Myometrial cell (primary cell): ENCODE results near the gene KRTAP20-3. TPM values are rescaled to one million over a fixed set of nuclear protein-coding genes. Genes with fewer than 3 reads are reported as not detected.

Experiments
- total RNA-seq: library from RNA; depleted of rRNA; stranded (reverse); fragments of >200 nt; gene quantifications from 2 replicates; pipeline ENCODE4 v1.2.3, GENCODE V29; 2015

Gene KRTAP20-3
- not detected in 2 replicates for total RNA-seq

GRCh38 chr21:30642564-30642963 is at the start of gene KRTAP20-3:
TSS of gene KRTAP20-3 (plus strand) at chr21:30642864.

GRCh38 chr21:30598802-30599201 is 43.9 kb upstream of the KRTAP20-3 start, which contains the start of gene KRTAP6-2:
TSS of gene KRTAP6-2 (minus strand) at chr21:30598902. CDS start at chr21:30598874, 28 bp downstream.

GRCh38 chr21:30600787-30601186 is 41.9 kb upstream of the KRTAP20-3 start, which contains the start of gene KRTAP22-1:
TSS of gene KRTAP22-1 (plus strand) at chr21:30601087.

GRCh38 chr21:30613836-30614235 is 28.8 kb upstream of the KRTAP20-3 start, which contains the start of gene KRTAP6-1:
TSS of gene KRTAP6-1 (minus strand) at chr21:30613930. CDS start at chr21:30613904, 26 bp downstream.

GRCh38 chr21:30616125-30616524 is 26.5 kb upstream of the KRTAP20-3 start, which contains the start of gene KRTAP20-1:
TSS of gene KRTAP20-1 (plus strand) at chr21:30616425. CDS start at chr21:30616455, 30 bp downstream.

GRCh38 chr21:30620522-30620921 is 22.1 kb upstream of the KRTAP20-3 start, which contains the start of gene KRTAP20-4:
TSS of gene KRTAP20-4 (plus strand) at chr21:30620627.

GRCh38 chr21:30634906-30635305 is 7.8 kb upstream of the KRTAP20-3 start, which contains the start of gene KRTAP20-2:
TSS of gene KRTAP20-2 (plus strand) at chr21:30635206. CDS start at chr21:30635264, 58 bp downstream.

Other genes with a start within 250 kb of the KRTAP20-3 start
- gene KRTAP13-1, start 246.8 kb upstream of the KRTAP20-3 start, total RNA-seq, result not detected in 2 replicates
- gene KRTAP13-3, start 216.9 kb upstream of the KRTAP20-3 start, total RNA-seq, result not detected in 2 replicates
- not detected in 2 replicates for gene KRTAP13-4, start 212.6 kb upstream of the KRTAP20-3 start, total RNA-seq
- not detected in 2 replicates for gene KRTAP15-1, start 202.6 kb upstream of the KRTAP20-3 start, total RNA-seq
- gene KRTAP19-1, start 162.5 kb upstream of the KRTAP20-3 start, total RNA-seq, result not detected in 2 replicates
- gene KRTAP19-2, start 155.4 kb upstream of the KRTAP20-3 start, total RNA-seq, result not detected in 2 replicates
- gene KRTAP19-3, start 150.9 kb upstream of the KRTAP20-3 start, total RNA-seq, result not detected in 2 replicates
- gene KRTAP19-4, start 145.7 kb upstream of the KRTAP20-3 start, total RNA-seq, result not detected in 2 replicates
- not detected in 2 replicates for gene KRTAP19-5, start 140.7 kb upstream of the KRTAP20-3 start, total RNA-seq
- not detected in 2 replicates for gene KRTAP19-6, start 101.0 kb upstream of the KRTAP20-3 start, total RNA-seq
- gene KRTAP19-7, start 81.5 kb upstream of the KRTAP20-3 start, total RNA-seq, result not detected in 2 replicates
- not detected in 2 replicates for gene KRTAP22-2, start 52.5 kb upstream of the KRTAP20-3 start, total RNA-seq
- gene KRTAP6-3, start 50.4 kb upstream of the KRTAP20-3 start, total RNA-seq, result not detected in 2 replicates
- gene KRTAP6-2, start 44.0 kb upstream of the KRTAP20-3 start, total RNA-seq, result not detected in 2 replicates
- gene KRTAP22-1, start 41.8 kb upstream of the KRTAP20-3 start, total RNA-seq, result not detected in 2 replicates
- gene KRTAP6-1, start 28.9 kb upstream of the KRTAP20-3 start, total RNA-seq, result not detected in 2 replicates
- gene KRTAP20-1, start 26.4 kb upstream of the KRTAP20-3 start, total RNA-seq, result not detected in 2 replicates
- not detected in 2 replicates for gene KRTAP20-4, start 22.2 kb upstream of the KRTAP20-3 start, total RNA-seq
- gene KRTAP20-2, start 7.7 kb upstream of the KRTAP20-3 start, total RNA-seq, result not detected in 2 replicates
- not detected in 2 replicates for gene KRTAP21-3, start 75.9 kb downstream of the KRTAP20-3 start, total RNA-seq
- gene KRTAP21-2, start 104.4 kb downstream of the KRTAP20-3 start, total RNA-seq, result not detected in 2 replicates
- not detected in 2 replicates for gene KRTAP21-1, start 112.6 kb downstream of the KRTAP20-3 start, total RNA-seq
- gene KRTAP8-1, start 170.4 kb downstream of the KRTAP20-3 start, total RNA-seq, result not detected in 2 replicates
- not detected in 2 replicates for gene KRTAP7-1, start 186.9 kb downstream of the KRTAP20-3 start, total RNA-seq
- not detected in 2 replicates for gene KRTAP11-1, start 238.7 kb downstream of the KRTAP20-3 start, total RNA-seq